Right lung (tissue), 5 donors: ENCODE data around the gene GALK2. TPM values are rescaled to one million over a fixed set of nuclear protein-coding genes. Genes with fewer than 3 reads are reported as not detected.
"Not testable (repeated sequence)": the region's sequence is repeated elsewhere in the genome, so short reads cannot be mapped to it uniquely, and the experiment has no call there.

Experiments
- DNase-seq, 2 donors: peaks; one replicate each; pipeline ENCODE4 v3.0.0-alpha.2; 2013
- polyA plus RNA-seq, 5 donors: library from polyadenylated mRNA; unstranded; fragments of 120-200 nt; gene quantifications; one replicate each; pipeline versions ENCODE4 v1.2.1 to v1.2.3, GENCODE V29; 2013; ENCODE audit warnings: inconsistent platforms in 1 of 5, low replicate concordance in 1 of 5; ENCODE audit not compliant: insufficient read length in 5 of 5, insufficient read depth in 1 of 5

The GALK2 gene
- polyA plus RNA-seq, 5 donors, result 22.2 to 26.4 (median 25.4) TPM

- DNase-seq, result peak in 1 of 2 donors; percentile 7
Observed at GRCh38 chr15:49155834-49156627, 14.0 kb upstream of the GALK2 start.

GRCh38 chr15:49163678-49164077 is 6.4 kb upstream of the GALK2 start:
- no peak for DNase-seq

DNA sequence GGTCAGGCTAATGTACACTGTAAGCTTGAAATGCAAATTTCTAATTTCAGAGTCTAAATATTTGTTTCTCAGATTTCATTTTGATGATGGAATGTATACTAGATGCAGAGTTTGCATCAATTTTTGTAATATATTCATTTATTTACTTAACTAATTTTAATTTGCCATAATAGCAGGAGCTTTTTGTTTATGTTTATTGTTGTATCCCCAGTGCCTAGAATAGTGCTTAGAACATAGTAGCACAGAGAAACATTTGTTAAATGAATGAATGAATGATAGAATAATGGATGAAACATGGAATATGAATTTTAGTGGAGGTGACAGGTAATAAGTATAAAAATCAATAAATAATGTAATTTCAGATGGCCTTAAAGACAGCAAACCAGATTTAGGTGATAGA is 5.2 kb upstream of the GALK2 start:
- DNase-seq, result no peak

GRCh38 chr15:49168016-49168415 is 2.0 kb upstream of the GALK2 start:
- no peak for DNase-seq

GRCh38 chr15:49171790-49172189 is 1.7 kb downstream of the GALK2 start:
- DNase-seq, result no peak

DNA sequence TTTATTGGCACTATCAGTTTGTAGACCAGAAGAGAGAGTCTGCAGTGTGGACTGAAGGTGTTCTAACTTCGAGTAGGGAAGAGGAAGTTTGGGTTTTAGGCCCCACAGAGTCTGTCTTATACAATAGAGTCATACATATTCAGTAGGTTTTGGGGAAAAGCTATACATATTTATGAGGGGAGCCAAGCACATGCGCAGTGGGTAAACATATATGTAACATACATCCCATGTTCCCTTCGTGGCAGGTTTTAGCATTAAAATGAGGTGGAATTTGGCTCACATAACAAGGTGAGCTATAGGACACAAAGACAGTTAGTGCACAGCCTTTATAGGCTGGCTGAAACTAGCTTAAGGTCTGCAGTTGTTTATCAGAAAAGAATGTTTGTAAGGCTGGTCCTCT is 4.9 kb downstream of the GALK2 start:
- no peak for DNase-seq

DNA sequence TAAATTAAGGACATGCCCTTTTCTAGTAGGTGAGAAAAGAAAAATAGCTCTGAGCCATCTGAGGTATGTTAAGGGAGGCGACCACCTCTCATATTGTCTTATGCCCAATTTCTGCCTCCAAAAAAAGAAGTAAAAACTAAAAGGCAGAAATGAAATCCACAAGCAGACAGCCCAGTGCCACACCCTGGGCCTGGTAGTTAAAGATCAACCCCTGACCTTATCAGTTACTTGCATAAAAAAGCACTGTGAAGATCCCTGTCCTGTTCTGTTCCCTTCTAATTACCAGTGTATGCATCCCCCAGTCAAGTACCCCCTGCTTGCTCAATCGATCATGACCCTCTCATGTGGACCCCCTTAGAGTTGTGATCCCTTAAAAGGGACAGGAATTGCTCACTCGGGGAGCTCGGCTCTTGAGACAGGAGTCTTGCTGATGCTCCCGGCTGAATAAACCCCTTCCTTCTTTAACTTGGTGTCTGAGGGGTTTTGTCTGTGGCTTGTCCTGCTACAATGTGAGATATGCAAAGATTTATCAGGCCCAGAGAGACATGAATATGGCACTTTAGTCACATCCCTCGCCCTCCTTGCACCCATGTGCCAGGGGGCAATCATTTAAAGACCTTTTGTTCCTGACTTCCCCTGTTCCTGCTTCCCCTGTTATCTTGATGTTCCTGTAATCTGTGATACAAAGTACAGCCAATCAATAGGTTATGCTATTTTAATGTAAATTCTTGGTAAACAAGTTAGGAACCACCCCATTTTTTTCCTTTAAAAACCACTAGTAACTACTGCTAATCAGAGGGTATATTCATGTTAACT is 5.7 kb downstream of the GALK2 start:
- not testable (repeated sequence) for DNase-seq

GRCh38 chr15:49178497-49178896 is 8.4 kb downstream of the GALK2 start:
- no peak for DNase-seq

DNA sequence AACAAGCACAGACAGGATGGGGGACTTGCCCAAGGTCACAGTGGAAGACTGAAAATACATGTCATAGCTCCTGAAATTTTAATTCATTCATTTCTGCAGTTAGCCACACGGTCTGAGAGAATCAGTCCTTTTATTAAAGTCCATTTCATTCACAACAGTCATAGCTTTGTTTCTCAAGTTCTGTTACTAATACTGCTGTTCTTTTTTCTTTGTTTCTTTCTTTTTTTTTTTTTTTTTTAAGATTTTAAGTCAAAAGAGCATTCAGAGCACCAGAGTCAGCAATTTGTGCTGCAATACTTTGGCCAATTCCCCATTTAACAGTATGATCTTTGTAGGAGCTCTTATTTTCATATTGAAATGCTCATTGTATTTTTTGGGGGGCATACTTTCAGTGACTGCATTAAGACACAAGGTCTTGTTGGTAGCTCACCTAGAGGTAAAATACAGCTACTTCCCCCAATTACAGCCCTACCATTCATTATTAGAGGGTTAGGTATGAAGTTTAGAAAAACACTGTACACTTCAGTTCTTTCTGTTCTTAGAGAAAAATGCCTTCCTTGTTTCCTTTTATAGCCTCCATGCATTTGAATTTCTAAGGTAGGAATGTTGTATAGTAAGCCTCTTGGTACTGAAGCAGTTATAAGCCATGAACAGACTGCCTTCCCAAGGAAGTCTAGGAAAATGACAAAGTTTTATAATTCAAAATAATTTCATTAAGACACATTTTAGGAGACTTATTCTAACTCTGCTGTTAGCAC is 9.6 kb downstream of the GALK2 start:
- DNase-seq, result no peak

GRCh38 chr15:49182128-49182527 is 12.1 kb downstream of the GALK2 start:
- DNase-seq, result no peak

DNA sequence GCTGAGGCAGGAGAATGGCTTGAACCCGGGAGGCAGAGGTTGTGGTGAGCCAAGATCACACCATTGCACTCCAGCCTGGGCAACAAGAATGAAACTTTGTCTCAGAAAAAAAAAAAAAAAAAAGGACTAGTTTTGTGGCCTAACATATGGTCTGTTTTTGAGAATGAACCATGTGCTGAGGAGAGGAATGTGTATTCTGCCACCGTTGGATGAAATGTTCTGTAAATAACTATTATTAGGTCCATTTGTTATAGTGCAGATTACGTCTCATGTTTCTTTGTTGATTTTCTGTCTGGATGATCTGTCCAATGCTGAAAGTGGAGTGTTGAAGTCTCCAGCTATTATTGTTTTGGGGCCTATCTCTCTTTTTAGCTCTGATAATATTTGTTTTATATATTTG is 13.7 kb downstream of the GALK2 start:
- DNase-seq, result not testable (repeated sequence)

GRCh38 chr15:49185473-49185872 is 15.4 kb downstream of the GALK2 start:
- DNase-seq, result no peak

DNA sequence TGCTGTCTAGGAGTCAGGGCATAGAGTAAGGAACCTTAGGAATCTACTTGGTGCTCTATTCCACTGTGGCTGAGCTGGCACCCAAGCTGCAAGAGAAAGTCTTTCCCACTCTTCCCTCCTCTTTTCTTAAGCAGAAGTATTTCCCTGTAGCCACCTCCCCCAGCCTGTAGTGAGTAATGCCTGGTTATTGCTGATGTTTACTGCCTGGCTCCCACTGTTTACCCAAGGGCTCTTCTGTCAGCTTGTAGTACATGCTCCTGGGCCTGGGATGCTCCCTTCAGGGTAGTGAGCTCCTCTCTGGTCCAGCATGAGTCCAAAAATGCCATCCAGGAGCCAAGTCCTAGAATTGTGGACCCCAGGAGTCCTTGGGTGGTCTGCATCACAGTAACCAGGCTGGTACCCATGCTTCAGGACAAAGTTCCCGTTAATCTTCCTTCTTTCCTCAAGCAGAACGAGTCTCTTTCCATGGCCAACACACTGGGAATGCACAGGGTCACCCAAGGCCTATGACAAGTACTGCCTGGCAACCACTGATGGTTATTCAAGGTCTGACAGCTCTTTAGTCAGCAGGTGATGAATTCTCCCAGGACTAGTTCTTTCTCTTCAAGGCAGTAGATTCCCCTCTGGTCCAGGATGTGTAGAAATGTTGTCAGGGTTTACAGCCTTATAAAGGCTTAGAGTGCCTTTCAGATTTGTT is 17.6 kb downstream of the GALK2 start:
- DNase-seq, result no peak

GRCh38 chr15:49188933-49189332 is 18.9 kb downstream of the GALK2 start:
- no peak for DNase-seq

DNA sequence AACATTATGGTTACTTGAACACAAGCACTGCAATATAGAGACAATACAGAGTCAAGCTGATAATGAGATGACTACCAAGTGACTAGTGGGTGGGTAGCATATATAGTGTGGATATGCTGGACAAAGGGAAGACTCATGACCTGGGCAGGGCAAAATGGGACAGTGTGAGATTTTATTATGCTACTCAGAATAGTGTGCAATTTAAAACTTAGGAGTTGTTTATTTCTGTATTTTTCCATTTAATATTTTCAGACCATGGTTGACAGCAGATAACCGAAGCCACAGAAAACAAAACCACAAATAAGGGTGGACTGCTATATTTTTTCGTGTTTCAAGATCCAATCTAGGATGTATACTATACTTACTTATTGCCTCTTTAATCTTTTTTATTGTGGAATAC is 19.6 kb downstream of the GALK2 start:
- no peak for DNase-seq

DNA sequence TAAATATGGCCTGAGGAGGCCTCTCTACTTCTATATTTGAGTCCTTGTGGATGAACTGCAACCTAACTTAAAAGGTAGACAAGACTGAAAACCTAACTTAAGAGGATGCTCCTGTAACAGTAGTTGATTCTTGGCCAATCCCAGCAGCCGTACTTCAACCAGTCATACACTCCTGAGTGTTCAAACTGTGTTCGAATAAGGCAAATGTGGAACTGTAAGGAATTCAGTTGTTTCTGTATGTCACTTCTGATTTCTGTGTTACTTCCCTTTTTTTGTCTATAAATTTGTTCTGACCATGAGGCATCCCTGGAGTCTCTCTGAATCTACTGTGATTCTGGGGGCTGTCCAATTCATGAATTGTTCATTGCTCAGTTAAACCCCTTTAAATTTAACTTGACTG is 20.5 kb downstream of the GALK2 start:
- DNase-seq, result no peak

DNA sequence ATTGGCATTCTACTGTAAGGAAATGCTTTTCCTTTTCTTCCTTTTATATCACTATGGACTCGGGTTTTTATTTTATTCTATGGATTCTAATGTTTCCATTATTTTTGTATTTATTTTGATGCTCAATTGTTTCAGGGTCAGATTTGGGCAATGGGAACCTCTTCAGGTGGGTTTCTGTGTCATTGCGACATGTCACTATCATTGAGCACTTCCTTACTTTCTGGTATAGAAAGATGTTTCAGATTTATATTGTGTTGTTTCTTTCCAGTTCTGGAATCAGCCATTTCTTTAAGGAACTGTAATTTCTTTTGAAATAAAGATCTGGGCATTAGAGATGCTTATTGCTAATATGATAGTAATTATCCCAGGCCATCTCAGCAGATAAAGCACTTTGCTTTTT is 21.8 kb downstream of the GALK2 start:
- no peak for DNase-seq

GRCh38 chr15:49196856-49197255 is 26.8 kb downstream of the GALK2 start:
- no peak for DNase-seq

DNA sequence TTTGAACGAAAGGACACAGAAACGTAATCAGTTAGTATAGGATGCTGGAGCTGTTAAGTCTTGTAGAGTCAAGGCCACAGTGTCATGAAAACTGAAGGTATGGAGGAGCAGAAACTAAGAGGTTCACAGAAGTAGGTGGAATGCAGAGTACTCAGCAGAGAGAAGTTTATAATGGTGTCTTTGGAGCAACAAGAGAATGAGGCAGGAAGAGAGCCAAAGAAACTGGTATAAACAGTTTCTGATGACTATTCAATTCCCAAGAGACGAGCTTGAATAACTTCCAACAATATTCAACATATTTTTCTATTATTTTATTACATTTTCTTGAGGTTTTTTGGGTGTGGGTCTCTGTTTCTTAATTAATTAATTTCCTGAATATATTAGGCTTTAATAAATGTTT is 29.6 kb downstream of the GALK2 start:
- DNase-seq, result no peak

DNA sequence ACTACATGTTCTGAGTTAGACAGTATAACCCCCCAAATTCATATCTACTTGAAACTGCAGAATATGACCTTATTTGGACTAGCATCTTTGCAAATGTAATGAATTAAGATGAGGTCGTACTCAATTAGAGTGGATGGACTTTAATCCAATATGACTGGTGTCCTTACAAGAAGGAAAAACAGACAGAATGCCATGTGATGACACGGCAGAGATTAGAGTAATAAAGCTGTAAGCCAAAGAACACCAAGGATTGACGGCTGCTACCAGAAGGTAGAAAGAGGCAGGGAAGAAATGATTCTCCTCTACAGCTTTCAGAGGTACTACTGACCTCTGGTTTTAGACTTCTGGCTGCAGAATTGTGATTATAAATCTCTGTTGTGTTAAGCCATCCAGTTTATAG is 30.3 kb downstream of the GALK2 start:
- no peak for DNase-seq

- not testable (repeated sequence) for DNase-seq
Observed at GRCh38 chr15:49208102-49208501, 38.1 kb downstream of the GALK2 start.

GRCh38 chr15:49212897-49213296 is 42.9 kb downstream of the GALK2 start:
- DNase-seq, result no peak
